ENCODE measurements around the gene GMPR. TPM values are rescaled to one million over a fixed set of nuclear protein-coding genes. Genes with fewer than 3 reads are reported as not detected.

Gene GMPR
- total RNA-seq (10 to 100 TPM in 1 of 6 donors, 1 to 10 TPM in 5; 4.5 to 11.1 (median 5.6) TPM), polyA plus RNA-seq (10 to 100 TPM; 18.6 to 25.9 TPM)

- ATAC-seq: peak; percentile 78 to 82 (median 81)
- no peaks in the 10 kb centered on the region for H3K27me3 ChIP-seq
- TF ChIP-seq, protein P1, sequence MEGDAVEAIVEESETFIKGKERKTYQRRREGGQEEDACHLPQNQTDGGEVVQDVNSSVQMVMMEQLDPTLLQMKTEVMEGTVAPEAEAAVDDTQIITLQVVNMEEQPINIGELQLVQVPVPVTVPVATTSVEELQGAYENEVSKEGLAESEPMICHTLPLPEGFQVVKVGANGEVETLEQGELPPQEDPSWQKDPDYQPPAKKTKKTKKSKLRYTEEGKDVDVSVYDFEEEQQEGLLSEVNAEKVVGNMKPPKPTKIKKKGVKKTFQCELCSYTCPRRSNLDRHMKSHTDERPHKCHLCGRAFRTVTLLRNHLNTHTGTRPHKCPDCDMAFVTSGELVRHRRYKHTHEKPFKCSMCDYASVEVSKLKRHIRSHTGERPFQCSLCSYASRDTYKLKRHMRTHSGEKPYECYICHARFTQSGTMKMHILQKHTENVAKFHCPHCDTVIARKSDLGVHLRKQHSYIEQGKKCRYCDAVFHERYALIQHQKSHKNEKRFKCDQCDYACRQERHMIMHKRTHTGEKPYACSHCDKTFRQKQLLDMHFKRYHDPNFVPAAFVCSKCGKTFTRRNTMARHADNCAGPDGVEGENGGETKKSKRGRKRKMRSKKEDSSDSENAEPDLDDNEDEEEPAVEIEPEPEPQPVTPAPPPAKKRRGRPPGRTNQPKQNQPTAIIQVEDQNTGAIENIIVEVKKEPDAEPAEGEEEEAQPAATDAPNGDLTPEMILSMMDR (IDR thresholded peaks at IDR 0.05): no peak
- WGBS, 2 donors: 4 to 7% methylated on average over 77 to 84 of the region's 84 CpGs
- peak; percentile 73 to 90 (median 82) for DNase-seq
- peak within 1 kb of the TSS; percentile 19 to 76 (median 54) for H3K27ac ChIP-seq
- H3K4me3 ChIP-seq: peak within 1 kb of the TSS; percentile 19 to 61 (median 57)
- H3K4me1 ChIP-seq: peaks cover 8 to 20% (median 8%) of the 10 kb centered on the region in 3 donors
- FAIRE-seq: no peak
- no peaks in the 10 kb centered on the region for H3K9me3 ChIP-seq
- intact Hi-C loops (cut with DNase I): no loop called here
- no peaks in the 10 kb centered on the region for H3K36me3 ChIP-seq
Observed at GRCh38 chr6:16238057-16238962, at the start of gene GMPR. Gene GMPR (plus strand): TSS chr6:16238587. CDS start chr6:16238694, 107 bp downstream.

DNA sequence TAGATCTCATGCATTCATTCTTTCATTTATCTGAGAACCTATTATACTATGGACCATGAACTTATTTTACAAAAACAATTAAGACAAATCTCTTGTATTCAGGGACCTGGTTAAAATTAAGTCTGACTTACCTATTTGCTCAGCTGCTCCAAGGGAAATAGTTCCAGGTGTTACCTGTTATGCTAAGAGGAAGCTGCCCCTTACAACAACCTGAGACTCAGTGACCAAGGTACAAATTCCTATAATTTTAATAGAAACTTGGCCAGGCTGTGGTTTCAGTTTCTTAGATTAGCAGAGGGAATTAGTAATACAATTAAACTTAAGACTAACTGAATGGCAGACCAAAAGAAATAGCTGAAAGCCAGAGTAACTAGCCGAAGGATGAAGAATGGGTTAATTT lies 48.2 kb upstream of the GMPR start:
- intact Hi-C loops (cut with DNase I): no loop called here
- no peaks in the 10 kb centered on the region for H3K9me3 ChIP-seq
- peak in 1 of 6 donors; percentile 47 for DNase-seq
- H3K27me3 ChIP-seq: no peaks in the 10 kb centered on the region
- H3K27ac ChIP-seq: peak overlapping the region in 2 of 4 donors; percentile 29 to 40
- WGBS, 2 donors: 36 to 46% methylated on average over 1 of the region's 1 CpG
- ATAC-seq: peak; percentile 60 to 91 (median 84)
- no peak for FAIRE-seq
- H3K36me3 ChIP-seq: no peaks in the 10 kb centered on the region
- H3K4me1 ChIP-seq: peaks cover 0 to 19% (median 14%) of the 10 kb centered on the region in 3 donors
- no peak overlapping the region for H3K4me3 ChIP-seq
- TF ChIP-seq, protein P1 (IDR thresholded peaks at IDR 0.05): no peak

- no peak for DNase-seq
- WGBS, 2 donors: 86 to 93% methylated on average over 14 of the region's 14 CpGs
- intact Hi-C loops (cut with DNase I): no loop called here
- Histone ChIP-seq H3K4me3 (no peak overlapping the region), H3K9me3 (no peaks in the 10 kb centered on the region), H3K36me3 (no peaks in the 10 kb centered on the region), H3K27me3 (no peaks in the 10 kb centered on the region), H3K4me1 (no peaks in the 10 kb centered on the region), H3K27ac (no peak overlapping the region)
- TF ChIP-seq, protein P1 (IDR thresholded peaks at IDR 0.05): no peak
- ATAC-seq: no peak
- no peak for FAIRE-seq
Observed at GRCh38 chr6:16196260-16196983, 42.0 kb upstream of the GMPR start.

- H3K9me3 ChIP-seq: no peaks in the 10 kb centered on the region
- intact Hi-C loops (cut with DNase I): no loop called here
- no peaks in the 10 kb centered on the region for H3K36me3 ChIP-seq
- no peak overlapping the region for H3K4me3 ChIP-seq
- no peak for FAIRE-seq
- no peaks in the 10 kb centered on the region for H3K4me1 ChIP-seq
- 71 to 81% methylated on average over 16 to 19 of the region's 19 CpGs for WGBS, 2 donors
- no peak for DNase-seq
- no peaks in the 10 kb centered on the region for H3K27me3 ChIP-seq
- H3K27ac ChIP-seq: no peak overlapping the region
- TF ChIP-seq, protein P1 (IDR thresholded peaks at IDR 0.05): no peak
- ATAC-seq: no peak
Observed at GRCh38 chr6:16196984-16197546, 41.3 kb upstream of the GMPR start.
